HG02588 (cell line): ENCODE results near the gene GHRH.

Experiments used
- ATAC-seq: cut with Tn5 transposase; IDR thresholded peaks from one replicate; pipeline ENCODE4 v1.9.1; 2021; ENCODE audit warnings: mild to moderate bottlenecking, moderate library complexity; ENCODE audit not compliant: unreplicated experiment

The GHRH gene

GRCh38 chr20:37209193-37209592 is 52.4 kb downstream of the GHRH start:
- no peak for ATAC-seq

GRCh38 chr20:37207171-37207570 is 54.4 kb downstream of the GHRH start:
- ATAC-seq, result no peak

- ATAC-seq, result no peak
These were observed 55.8 kb downstream of the GHRH start for GRCh38 chr20:37205794-37206193.

- ATAC-seq, result no peak
These were observed 56.5 kb downstream of the GHRH start for GRCh38 chr20:37205130-37205529.

- ATAC-seq, result no peak
These were observed 57.6 kb downstream of the GHRH start for GRCh38 chr20:37204056-37204455.

- ATAC-seq, result no peak
These were observed 59.2 kb downstream of the GHRH start for GRCh38 chr20:37202267-37202943.

- ATAC-seq, result no peak
These were observed 59.8 kb downstream of the GHRH start for GRCh38 chr20:37201827-37202162.
